GM19463 (cell line): ENCODE measurements around the gene EME2.
"Not testable (repeated sequence)": the region's sequence is repeated elsewhere in the genome, so short reads cannot be mapped to it uniquely, and the experiment has no call there.

ENCODE experiments used
- ATAC-seq: cut with Tn5 transposase; IDR thresholded peaks from one replicate; pipeline ENCODE4 v1.9.1; 2021; ENCODE audit warnings: mild to moderate bottlenecking, moderate library complexity; ENCODE audit not compliant: unreplicated experiment

The EME2 gene

DNA sequence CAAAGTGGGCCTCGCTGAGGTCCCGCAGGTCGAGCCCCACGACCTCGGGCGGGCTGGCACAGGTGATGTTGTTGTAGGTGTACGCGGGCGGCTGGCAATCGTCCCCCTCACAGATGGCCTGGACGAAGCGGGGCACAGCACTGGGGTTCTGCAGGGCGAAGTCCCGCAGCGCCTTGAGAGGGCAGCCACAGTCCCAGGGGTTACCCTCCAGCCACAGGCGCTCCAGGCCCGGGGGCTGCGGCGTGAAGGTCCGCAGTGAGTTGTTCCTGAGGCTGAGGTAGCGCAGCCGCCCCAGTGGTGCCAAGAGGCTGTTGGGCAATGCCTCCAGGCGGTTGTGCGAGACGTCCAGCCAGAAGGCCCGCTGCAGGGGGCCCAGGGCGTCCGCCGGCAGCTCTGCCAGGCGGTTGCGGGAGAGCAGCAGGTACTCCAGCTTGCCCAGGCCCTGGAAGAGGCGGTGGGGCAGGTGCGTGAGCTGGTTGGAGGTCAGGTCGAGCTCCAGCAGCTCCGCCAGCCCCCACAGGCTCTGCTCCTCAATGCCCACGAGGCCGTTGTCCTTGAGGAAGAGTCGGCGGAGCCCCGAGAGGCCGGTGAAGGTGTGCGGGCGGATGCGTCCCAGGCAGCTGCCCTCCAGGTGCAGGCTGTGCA lies 18.1 kb downstream of the EME2 start:
- no peak for ATAC-seq

DNA sequence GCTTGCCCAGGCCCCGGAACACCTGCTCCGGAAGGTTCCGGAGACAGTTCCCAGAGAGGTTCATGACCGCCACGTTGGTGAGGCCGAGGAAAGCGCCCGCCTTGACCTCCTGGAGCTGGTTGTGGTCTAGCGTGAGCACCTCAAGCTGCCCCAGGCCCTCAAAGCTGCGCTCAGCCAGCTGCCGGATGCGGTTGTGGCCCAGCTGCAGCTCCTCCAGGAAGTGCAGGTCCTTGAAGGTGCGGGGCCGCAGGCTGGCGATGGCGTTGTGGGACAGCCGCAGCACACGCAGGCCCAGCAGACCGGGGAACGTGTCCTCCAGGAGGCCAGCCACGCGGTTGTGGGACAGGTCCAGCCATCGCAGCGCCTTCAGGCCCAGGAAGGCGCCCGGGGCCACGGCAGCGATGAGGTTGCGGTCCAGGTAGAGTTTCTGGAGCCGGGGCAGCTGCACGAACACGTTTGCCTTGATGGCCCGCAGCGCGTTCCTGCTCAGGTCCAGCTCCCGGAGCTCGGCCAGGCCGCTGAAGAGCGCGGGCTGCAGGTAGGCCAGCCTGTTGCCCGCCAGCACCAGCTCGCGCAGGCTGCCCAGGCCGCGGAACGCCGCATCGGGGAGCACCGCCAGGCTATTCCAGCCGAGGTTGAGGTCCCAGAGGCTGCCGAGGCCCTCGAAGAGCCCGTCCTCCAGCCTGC lies 18.8 kb downstream of the EME2 start:
- ATAC-seq, result no peak

DNA sequence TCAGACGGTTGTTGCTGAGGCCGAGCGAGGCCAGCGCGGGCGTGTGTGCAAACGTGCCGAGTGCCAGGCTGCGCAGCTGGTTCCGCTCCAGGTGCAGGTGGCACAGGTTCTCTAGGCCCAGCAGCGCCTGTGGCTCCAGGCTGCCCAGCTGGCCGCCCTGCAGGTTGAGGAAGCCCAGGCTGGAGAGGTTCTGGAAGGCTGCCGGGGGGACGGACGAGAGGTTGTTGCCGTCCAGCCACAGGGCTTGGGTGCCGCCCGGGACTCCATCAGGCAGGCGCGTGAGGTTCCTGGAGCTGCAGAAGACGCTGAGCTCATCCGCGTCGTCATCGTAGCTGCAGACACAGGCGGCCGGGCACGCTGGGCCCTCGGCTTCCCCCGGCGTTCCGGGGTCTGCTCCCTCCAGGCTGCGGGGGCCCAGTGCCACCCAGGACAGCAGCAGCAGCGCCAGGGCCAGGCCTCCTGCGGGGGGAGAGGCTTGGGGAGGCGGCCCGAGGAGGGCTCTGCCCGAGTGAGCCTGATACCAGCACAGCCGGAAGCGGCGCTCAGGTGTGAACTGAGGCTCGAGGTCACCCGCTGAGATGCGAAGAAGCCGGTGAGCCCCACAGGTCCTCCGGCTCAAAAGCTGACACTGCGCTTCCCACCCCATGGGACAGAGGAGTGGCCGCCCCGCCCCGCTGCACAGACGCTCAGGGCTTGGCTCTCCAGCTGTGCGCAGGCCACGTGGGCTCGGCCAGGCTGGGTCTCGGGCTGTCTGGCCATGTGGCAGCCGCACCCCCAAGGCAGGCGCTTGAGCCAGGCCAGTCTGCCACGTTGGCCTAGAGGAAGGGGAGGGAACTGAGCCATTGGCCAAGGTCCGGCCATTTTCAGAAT lies 19.6 kb downstream of the EME2 start:
- no peak for ATAC-seq

DNA sequence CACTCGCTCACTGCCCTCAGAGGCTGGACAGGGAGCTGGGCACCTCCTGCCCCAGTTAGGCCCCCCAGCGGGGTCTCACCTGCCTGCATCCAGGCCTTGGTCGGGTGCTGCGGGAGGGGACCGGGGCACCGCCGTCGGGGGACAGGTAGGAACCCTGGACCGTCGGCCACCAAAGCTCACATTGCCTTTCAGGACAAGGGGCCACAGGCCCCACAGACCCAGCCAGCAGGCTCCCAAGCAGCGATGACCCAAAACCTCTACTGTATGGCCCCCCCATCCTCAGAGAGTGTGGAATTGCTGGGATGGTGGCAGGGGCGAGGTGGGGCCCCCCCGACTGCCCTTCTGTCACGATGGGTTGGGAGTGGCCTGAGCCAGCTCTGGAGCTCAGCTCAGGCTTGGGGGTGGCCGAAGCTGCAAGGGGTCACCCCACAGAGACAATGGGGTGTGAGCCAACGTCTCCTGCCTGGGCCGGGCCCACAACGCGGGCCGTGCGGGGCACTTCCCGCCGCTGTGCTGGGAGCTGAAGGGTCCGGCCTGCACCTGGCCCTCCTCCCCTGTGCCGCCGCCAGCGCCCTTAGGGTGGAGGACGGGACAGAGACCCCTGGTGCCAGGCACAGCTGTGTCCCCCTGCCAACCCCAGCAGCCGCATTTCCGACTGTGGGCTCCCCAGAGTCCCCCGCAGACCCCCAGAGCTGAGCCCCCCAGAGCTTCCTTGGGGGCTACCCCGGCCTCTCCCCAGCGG lies 20.4 kb downstream of the EME2 start:
- no peak for ATAC-seq

- no peak for ATAC-seq
These were observed 21.1 kb downstream of the EME2 start, which contains the start of gene IGFALS for GRCh38 chr16:1793578-1794220. Gene IGFALS, minus strand, starts transcription at chr16:1793705. Its CDS starts 53 bp downstream, at chr16:1793652.

DNA sequence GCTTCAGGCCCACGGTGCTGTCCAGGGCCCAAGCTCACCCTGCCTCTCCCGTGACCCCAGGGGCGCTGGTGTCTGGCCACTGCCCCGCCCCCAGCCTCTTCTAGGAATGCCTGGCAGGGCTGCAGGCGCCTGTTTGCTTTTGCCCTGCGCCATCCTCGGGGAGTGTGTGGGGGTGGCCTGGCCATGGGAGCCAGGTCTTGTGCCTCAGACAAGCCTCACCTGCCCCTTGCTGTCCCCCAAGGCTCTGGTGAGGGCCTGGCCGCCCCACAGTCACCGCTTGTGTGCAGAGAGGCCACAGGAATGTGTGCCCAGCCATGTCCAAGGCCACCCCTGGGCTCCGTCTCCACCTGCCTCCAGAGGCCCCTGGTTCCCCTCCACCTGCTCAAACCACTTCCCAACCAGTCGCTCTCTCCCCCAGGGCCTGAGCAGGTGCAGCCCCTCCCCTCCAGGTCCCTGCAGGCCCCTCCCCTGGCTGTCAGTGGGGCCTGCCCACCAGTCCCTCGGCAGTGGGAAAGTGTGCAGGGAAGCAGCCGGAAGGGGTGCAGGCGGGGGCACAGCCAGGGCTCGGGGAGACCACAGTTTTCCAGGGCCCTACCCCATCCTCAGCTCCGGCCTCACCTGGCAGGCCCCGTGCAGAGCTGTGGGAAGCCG lies 21.7 kb downstream of the EME2 start:
- no peak for ATAC-seq

DNA sequence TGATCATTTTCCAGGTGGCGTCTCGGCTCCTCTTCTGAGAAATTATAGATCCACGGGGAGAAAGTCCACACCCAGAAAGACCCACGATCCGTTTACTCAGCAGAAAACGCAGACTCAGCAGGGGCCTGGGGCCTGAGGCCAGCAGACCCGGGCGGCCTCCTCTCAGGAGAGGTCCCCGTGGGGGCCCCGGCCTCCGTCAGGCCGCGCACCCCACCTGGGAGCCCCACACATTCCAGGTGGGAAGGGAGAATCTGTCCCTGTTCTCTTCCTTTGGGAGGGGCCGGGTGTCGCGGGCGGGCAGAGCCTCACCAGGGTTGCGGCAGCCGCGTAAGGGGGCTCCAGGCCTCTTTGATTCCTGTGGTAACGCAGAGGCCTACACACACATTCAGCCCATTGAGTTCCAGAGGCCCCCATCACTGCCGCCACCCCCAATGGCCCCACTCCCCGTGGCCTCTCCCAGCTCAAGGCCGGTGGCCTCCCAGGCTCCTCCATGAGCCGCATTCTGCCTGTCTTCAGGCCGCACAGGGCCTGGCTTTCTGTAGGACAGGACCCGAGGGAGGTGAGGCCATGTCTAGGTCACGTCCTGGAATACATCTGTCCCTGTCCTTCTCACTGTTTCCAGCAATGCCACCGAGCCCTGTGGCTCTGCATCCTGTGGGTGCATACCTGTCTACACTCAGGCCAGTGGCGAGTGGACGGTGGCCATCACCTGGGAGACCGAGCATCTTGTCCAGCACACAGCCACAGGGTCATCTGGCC lies 22.5 kb downstream of the EME2 start:
- ATAC-seq, result no peak

DNA sequence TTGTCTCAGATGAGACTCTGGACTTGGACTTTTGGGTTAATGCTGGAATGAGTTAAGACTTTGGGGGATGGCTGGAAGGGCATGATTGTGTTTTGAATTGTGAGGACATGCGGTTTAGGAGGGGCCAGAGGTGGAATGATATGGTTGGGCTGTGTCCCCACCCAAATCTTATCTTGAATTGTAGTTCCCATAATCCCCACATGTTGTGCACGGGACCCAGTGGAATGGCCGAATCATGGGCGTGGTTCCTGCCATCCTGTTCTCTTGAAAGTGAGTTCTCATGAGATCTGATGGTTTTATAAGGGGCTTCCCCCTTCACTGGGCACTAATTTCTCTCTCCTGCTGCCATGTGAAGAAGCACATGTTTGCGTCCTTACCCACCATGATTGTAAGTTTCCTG lies 26.7 kb downstream of the EME2 start:
- ATAC-seq, result not testable (repeated sequence)

GRCh38 chr16:1800701-1801100 lies 28.1 kb downstream of the EME2 start:
- no peak for ATAC-seq

GRCh38 chr16:1807626-1808025 lies 35.0 kb downstream of the EME2 start:
- no peak for ATAC-seq

GRCh38 chr16:1808691-1809090 lies 36.1 kb downstream of the EME2 start:
- ATAC-seq, result no peak

DNA sequence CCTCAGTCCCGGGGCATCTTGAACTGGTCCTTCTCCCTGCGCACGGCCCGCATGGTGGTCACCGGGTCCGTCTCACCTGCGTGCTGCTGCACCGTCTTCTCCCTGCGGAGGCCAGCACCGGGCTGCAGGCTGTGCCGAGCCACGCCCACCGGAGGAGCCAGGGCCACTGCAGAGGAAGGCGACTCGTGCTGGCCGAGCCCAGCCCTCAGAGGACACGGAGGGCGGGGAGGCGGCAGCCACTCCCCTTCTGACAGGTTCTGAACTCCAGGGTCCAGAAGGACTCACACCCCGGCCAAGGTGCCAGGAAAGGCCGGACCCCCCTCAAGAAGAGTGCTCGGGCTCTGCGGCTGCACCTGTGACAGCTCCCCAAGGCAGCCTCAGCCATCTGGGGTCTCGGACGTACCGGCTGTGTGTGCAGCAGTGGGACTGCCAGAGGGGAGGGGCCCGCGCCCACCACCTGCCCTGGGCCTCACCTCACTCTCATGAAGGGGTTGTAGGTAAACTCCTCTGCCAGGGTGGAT lies 36.7 kb downstream of the EME2 start:
- ATAC-seq, result no peak

DNA sequence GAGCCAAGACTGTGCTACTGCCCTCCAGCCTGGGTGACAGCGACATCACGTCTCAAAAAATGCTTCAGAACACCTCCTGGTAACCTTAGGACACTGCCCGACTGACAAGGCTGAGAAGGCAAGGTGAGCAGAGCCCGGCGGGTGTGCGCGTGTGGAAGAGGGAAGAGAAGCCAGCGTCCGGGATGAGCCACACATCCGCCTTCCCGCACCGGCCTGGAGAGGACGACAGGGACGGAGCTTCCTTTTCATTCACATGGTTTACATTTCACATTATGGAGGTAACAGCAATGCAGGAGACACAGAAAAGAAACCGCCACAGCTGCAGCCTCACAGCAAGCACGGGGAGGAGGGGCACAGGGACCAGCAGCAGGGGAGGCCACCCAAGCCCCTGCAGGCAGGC lies 37.5 kb downstream of the EME2 start:
- ATAC-seq, result no peak

DNA sequence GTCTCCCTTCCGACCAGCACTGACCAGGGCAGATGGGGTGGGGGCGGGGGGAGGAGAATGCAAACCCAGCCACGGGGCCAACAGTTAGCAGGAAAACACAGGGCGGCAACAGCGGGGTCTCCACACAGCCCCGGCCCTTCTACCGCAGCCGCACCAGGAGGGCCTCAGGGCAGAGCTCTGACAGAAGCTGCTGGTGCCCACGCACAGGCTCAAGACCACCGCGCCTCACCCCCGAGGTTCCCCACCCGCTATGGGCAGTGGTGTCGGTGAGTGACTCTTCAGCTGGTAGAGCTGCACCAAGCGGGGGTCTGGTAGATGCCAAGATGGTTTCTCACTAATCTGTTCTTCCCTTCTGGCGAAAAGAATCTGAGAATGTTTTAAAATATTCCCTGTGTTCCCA lies 37.9 kb downstream of the EME2 start:
- no peak for ATAC-seq

DNA sequence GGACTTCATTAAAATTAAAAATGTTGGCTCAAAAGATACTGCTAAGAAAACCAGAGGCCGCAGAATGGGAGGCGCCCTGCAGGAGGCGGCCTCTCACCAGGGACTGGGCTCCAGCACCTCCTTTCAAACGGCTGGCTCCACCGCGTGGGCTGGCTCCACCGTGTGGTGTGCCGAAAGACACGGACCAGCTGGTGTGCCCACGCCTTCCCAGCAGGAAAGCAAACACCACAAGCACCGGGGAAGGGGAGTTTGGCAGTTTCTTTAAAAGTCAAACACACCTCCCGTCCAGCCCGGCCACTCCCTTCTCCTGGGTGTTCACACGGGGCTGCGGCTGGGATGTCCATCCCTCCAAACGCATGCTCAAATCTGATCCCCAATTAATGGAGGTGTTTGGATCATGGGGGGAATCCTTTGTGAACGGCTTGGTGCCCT lies 40.1 kb downstream of the EME2 start:
- ATAC-seq, result no peak

DNA sequence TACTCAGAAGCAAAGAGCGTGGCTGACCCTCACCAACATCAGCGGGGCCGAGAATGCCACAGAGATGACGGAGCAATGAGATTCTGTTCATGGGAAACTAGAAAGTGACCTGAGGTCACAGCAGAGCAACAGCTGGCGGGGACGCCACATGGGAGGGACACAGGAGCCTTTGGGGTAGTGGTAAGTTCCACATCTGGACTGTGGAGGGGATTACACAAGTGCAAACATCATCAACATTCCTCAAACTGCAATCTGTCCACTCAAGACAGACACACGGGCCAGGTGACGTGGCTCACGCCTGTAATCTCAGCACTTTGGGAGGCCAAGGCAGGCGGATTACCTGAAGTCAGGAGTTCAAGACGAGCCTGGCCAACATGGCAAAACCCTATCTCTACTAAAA lies 42.9 kb downstream of the EME2 start:
- no peak for ATAC-seq

GRCh38 chr16:1816396-1817275 lies 44.0 kb downstream of the EME2 start:
- ATAC-seq, result no peak

GRCh38 chr16:1817276-1817589 lies 44.6 kb downstream of the EME2 start:
- no peak for ATAC-seq
